Smooth muscle cell (in vitro differentiated cells): ENCODE measurements around the gene TRPM1. TPM values are rescaled to one million over a fixed set of nuclear protein-coding genes. Genes with fewer than 3 reads are reported as not detected.

Source experiments
- DNase-seq: peaks from one replicate; lab custom pipeline; 2025; ENCODE audit not compliant: unreplicated experiment; lab: John Stamatoyannopoulos, UW
- H2AFZ ChIP-seq: fragments of 200-600 bp; sonication (generic); 2 replicates; pipeline ENCODE4 v1.6.0; 2016; ENCODE audit warnings: antibody characterized with exemption, low read depth, mild to moderate bottlenecking
- H3F3A ChIP-seq: fragments of 200-600 bp; sonication (generic); 2 replicates; pipeline ENCODE4 v1.6.0; 2017; ENCODE audit warnings: antibody characterized with exemption, low read depth
- H3K27ac ChIP-seq: fragments of 200-600 bp; sonication (generic); 2 replicates; pipeline ENCODE4 v1.5.1; 2016; ENCODE audit warnings: low read depth, mild to moderate bottlenecking
- H3K27me3 ChIP-seq: fragments of 200-600 bp; sonication (generic); 2 replicates; pipeline ENCODE4 v1.6.1; 2016; ENCODE audit warnings: low read depth, mild to moderate bottlenecking
- H3K36me3 ChIP-seq: fragments of 200-600 bp; sonication (generic); 2 replicates; pipeline ENCODE4 v1.5.1; 2016; ENCODE audit warnings: low read depth
- H3K4me1 ChIP-seq: fragments of 200-600 bp; sonication (generic); 2 replicates; pipeline ENCODE4 v1.5.1; 2016; ENCODE audit warnings: low read depth
- H3K4me2 ChIP-seq: fragments of 200-600 bp; sonication (generic); 2 replicates; pipeline ENCODE4 v1.6.0; 2016; ENCODE audit warnings: mild to moderate bottlenecking
- H3K4me3 ChIP-seq: fragments of 200-600 bp; sonication (generic); 2 replicates; pipeline ENCODE4 v1.5.1; 2016; ENCODE audit warnings: mild to moderate bottlenecking
- H3K79me2 ChIP-seq: fragments of 200-600 bp; sonication (generic); 2 replicates; pipeline ENCODE4 v1.6.0; 2016; ENCODE audit warnings: low read depth, mild to moderate bottlenecking
- H3K9ac ChIP-seq: fragments of 200-600 bp; sonication (generic); 2 replicates; pipeline ENCODE4 v1.6.0; 2016; ENCODE audit warnings: low read depth
- H3K9me3 ChIP-seq: fragments of 200-600 bp; sonication (generic); replicated peaks from 2 replicates; pipeline ENCODE4 v1.5.1; 2016; ENCODE audit warnings: low read depth
- H4K20me1 ChIP-seq: fragments of 200-600 bp; sonication (generic); 2 replicates; pipeline ENCODE4 v1.6.0; 2016; ENCODE audit warnings: low read depth
- CTCF ChIP-seq: fragments of 200-600 bp; sonication (generic); IDR thresholded peaks from 2 replicates; pipeline ENCODE4 v1.5.1; 2017; ENCODE audit warnings: borderline replicate concordance, mild to moderate bottlenecking, antibody characterized with exemption; ENCODE audit not compliant: insufficient read depth, poor library complexity, severe bottlenecking
- WGBS: methylation state at CpG from one replicate; pipeline ENCODE4 v1.1.7; 2016; ENCODE audit warnings: low lambda C conversion rate; 5-methylcytosine and 5-hydroxymethylcytosine counted together
- polyA plus RNA-seq: library from polyadenylated mRNA; unstranded; fragments of >200 nt; fragmentation: Nextera tagmentation; extraction: Ambion mirVana; gene quantifications from 2 replicates; pipeline ENCODE4 v1.2.1, GENCODE V29; 2016
- total RNA-seq: library from RNA; depleted of rRNA; stranded (reverse); fragments of >200 nt; gene quantifications from 2 replicates; pipeline ENCODE4 v1.2.3, GENCODE V29; 2014

Gene TRPM1
- total and polyA plus RNA-seq, 2 experiments from 2014 or later, result not detected

- no peak overlapping the region for H3K27ac ChIP-seq
- no peaks in the 10 kb centered on the region for H3K27me3 ChIP-seq
- no peaks in the 10 kb centered on the region for H4K20me1 ChIP-seq
- no peak overlapping the region for H3K4me3 ChIP-seq
- no peaks in the 10 kb centered on the region for H3K79me2 ChIP-seq
- H3K4me1 ChIP-seq, result no peaks in the 10 kb centered on the region
- 97% methylated on average over 4 of the region's 4 CpGs for WGBS
- no peaks in the 10 kb centered on the region for H3K36me3 ChIP-seq
- no peak overlapping the region for H3K4me2 ChIP-seq
- no peaks in the 10 kb centered on the region for H3F3A ChIP-seq
- no peaks in the 10 kb centered on the region for H3K9me3 ChIP-seq
- H3K9ac ChIP-seq, result no peak overlapping the region
- H2AFZ ChIP-seq, result no peak overlapping the region
- TF ChIP-seq CTCF, result no peak
- no peak for DNase-seq
Observed at GRCh38 chr15:31041610-31042009, 59.9 kb downstream of the TRPM1 start.

GRCh38 chr15:31040611-31041010 lies 60.9 kb downstream of the TRPM1 start:
- Histone ChIP-seq H3K4me1 (no peaks in the 10 kb centered on the region), H3K9ac (no peak overlapping the region), H3K27ac (no peak overlapping the region), H3K4me3 (no peak overlapping the region), H4K20me1 (no peaks in the 10 kb centered on the region), H3K4me2 (no peak overlapping the region), H2AFZ (no peak overlapping the region), H3K79me2 (no peaks in the 10 kb centered on the region), H3K36me3 (no peaks in the 10 kb centered on the region), H3K9me3 (no peaks in the 10 kb centered on the region), H3K27me3 (no peaks in the 10 kb centered on the region), H3F3A (no peaks in the 10 kb centered on the region)
- TF ChIP-seq CTCF, result no peak
- no peak for DNase-seq
- WGBS, result 98% methylated on average over 8 of the region's 8 CpGs

- H2AFZ ChIP-seq, result no peak overlapping the region
- no peaks in the 10 kb centered on the region for H3K79me2 ChIP-seq
- DNase-seq, result no peak
- no peaks in the 10 kb centered on the region for H3K4me1 ChIP-seq
- H3K27ac ChIP-seq, result no peak overlapping the region
- H4K20me1 ChIP-seq, result no peaks in the 10 kb centered on the region
- no peak overlapping the region for H3K9ac ChIP-seq
- no peaks in the 10 kb centered on the region for H3K9me3 ChIP-seq
- H3K36me3 ChIP-seq, result no peaks in the 10 kb centered on the region
- no peaks in the 10 kb centered on the region for H3K27me3 ChIP-seq
- TF ChIP-seq CTCF, result no peak
- H3F3A ChIP-seq, result no peaks in the 10 kb centered on the region
- no peak overlapping the region for H3K4me3 ChIP-seq
- no peak overlapping the region for H3K4me2 ChIP-seq
- 93% methylated on average over 16 of the region's 16 CpGs for WGBS
Observed at GRCh38 chr15:31039961-31040360, 61.6 kb downstream of the TRPM1 start.

GRCh38 chr15:31037731-31038477 lies 63.6 kb downstream of the TRPM1 start:
- WGBS, result 80% methylated on average over 10 of the region's 10 CpGs
- H3K27ac ChIP-seq, result no peak overlapping the region
- no peaks in the 10 kb centered on the region for H3F3A ChIP-seq
- no peak overlapping the region for H3K4me3 ChIP-seq
- H3K4me1 ChIP-seq, result no peaks in the 10 kb centered on the region
- H2AFZ ChIP-seq, result no peak overlapping the region
- H3K27me3 ChIP-seq, result no peaks in the 10 kb centered on the region
- H4K20me1 ChIP-seq, result no peaks in the 10 kb centered on the region
- DNase-seq, result no peak
- TF ChIP-seq CTCF, result no peak
- H3K4me2 ChIP-seq, result no peak overlapping the region
- no peak overlapping the region for H3K9ac ChIP-seq
- H3K9me3 ChIP-seq, result no peaks in the 10 kb centered on the region
- H3K36me3 ChIP-seq, result no peaks in the 10 kb centered on the region
- H3K79me2 ChIP-seq, result no peaks in the 10 kb centered on the region
